Endothelial cell of umbilical vein (primary cell): ENCODE data around the gene CTSD.

Experiments
- POLR2A ChIP-seq: IDR thresholded peaks from 2 replicates; pipeline ENCODE4 v1.6.1; 2012; ENCODE audit warnings: low read depth, mild to moderate bottlenecking, control low read depth, low read length
- TF ChIP-seq, protein P1 (sequence below), 2 donors: IDR thresholded peaks; 1 replicate in 1 of 2; 2 replicates in 1 of 2; pipeline ENCODE4 v1.5.1; 2011; ENCODE audit warnings: low read length in 2 of 2, mild to moderate bottlenecking in 2 of 2, moderate library complexity in 2 of 2, control low read depth in 1 of 2, inconsistent platforms in 1 of 2, low read depth in 1 of 2; ENCODE audit not compliant: insufficient read depth in 1 of 2; ENCODE audit errors: extremely low read depth in 1 of 2

DNA sequence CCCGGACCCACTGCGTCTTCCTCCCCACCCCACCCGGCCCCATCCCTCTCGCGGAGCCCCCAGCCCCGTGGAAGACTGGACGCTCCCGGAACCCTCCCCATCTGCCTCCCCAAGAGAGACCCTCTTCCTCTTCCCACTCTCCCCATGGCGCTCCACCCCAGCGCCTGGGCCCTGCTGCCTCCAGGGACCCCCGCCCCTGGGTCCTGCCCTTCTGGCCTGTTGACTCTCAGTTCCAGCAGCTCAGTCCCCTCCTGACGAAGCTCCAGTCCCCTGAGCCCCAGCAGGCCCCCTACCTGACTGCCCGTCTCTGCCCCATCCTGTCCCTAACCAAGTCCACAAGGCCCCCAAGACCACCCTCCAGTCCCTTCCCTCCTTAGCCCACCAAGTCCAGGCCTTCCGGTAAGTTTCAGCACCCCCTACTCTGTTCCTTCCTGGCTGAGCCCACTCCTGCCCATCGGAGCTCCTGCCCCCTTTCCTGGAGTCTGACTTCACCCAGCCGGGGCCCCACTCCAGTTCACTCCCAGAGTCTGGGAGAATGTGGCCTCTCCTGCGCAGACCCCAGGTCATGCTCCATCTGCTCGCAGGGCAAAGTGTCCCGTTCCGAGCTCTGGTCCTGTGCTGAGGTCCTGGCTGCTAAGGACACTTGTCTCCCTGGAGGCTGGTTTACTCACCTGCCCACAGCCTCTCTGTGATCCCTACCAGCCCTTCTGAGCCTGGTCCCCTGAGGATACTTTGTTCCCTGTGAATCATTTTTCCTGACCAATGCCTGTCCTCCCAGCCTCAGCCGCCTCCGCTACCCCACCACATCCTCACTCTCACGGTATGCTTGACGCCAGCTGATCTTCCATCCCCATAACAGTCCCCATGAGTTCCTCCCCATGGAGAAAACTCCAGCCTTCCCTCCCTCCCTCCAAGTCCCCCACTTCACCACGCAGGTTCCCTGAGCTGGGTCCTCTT is 14.1 kb downstream of the CTSD start:
- TF ChIP-seq, protein P1, sequence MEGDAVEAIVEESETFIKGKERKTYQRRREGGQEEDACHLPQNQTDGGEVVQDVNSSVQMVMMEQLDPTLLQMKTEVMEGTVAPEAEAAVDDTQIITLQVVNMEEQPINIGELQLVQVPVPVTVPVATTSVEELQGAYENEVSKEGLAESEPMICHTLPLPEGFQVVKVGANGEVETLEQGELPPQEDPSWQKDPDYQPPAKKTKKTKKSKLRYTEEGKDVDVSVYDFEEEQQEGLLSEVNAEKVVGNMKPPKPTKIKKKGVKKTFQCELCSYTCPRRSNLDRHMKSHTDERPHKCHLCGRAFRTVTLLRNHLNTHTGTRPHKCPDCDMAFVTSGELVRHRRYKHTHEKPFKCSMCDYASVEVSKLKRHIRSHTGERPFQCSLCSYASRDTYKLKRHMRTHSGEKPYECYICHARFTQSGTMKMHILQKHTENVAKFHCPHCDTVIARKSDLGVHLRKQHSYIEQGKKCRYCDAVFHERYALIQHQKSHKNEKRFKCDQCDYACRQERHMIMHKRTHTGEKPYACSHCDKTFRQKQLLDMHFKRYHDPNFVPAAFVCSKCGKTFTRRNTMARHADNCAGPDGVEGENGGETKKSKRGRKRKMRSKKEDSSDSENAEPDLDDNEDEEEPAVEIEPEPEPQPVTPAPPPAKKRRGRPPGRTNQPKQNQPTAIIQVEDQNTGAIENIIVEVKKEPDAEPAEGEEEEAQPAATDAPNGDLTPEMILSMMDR (IDR thresholded peaks at IDR 0.05; ENCODE audit: extremely low read depth in 1 of 2, insufficient read depth in 1 of 2, low read depth in 1 of 2, low read length in 2 of 2): no peak
- TF ChIP-seq POLR2A: no peak
